Adipocyte (in vitro differentiated cells): ENCODE measurements around the gene ZIC4.

Experiments used
- DNase-seq: peaks from one replicate; pipeline ENCODE4 v3.0.0-alpha.2; 2015; ENCODE audit warnings: low read depth
- H3K27me3 ChIP-seq: replicated peaks from 2 replicates; pipeline ENCODE4 v1.7.0; 2013; ENCODE audit warnings: mild to moderate bottlenecking, low read length, moderate library complexity; ENCODE audit not compliant: control insufficient read depth, insufficient read depth
- H3K36me3 ChIP-seq: 2 replicates; pipeline ENCODE4 v1.7.0; 2013; ENCODE audit warnings: low read length, mild to moderate bottlenecking, moderate library complexity; ENCODE audit not compliant: control insufficient read depth, insufficient read depth, severe bottlenecking
- H3K4me1 ChIP-seq: 2 replicates; pipeline ENCODE4 v1.7.0; 2013; ENCODE audit warnings: mild to moderate bottlenecking, low read length, moderate library complexity; ENCODE audit not compliant: control insufficient read depth, insufficient read depth
- H3K4me3 ChIP-seq: 2 replicates; pipeline ENCODE4 v1.7.0; 2013; ENCODE audit warnings: mild to moderate bottlenecking, low read length, moderate library complexity
- H3K9ac ChIP-seq: 2 replicates; pipeline ENCODE4 v1.7.0; 2013; ENCODE audit warnings: mild to moderate bottlenecking, low read length, moderate library complexity
- H3K9me3 ChIP-seq: 2 replicates; pipeline ENCODE4 v1.7.0; 2013; ENCODE audit warnings: mild to moderate bottlenecking, low read length, moderate library complexity; ENCODE audit not compliant: control insufficient read depth

ZIC4 gene

GRCh38 chr3:147387291-147387884, 19.0 kb downstream of the ZIC4 start:
- peaks cover 7% of the 10 kb centered on the region for H3K4me1 ChIP-seq
- H3K27me3 ChIP-seq: peaks cover 92% of the 10 kb centered on the region
- H3K36me3 ChIP-seq: no peaks in the 10 kb centered on the region
- no peak for DNase-seq
- H3K9me3 ChIP-seq: peaks cover 19% of the 10 kb centered on the region
- H3K9ac ChIP-seq: no peak overlapping the region
- H3K4me3 ChIP-seq: no peak overlapping the region

GRCh38 chr3:147385059-147386012, 21.0 kb downstream of the ZIC4 start:
- H3K9me3 ChIP-seq: peaks cover 19% of the 10 kb centered on the region
- no peaks in the 10 kb centered on the region for H3K4me1 ChIP-seq
- DNase-seq: no peak
- no peak overlapping the region for H3K4me3 ChIP-seq
- H3K9ac ChIP-seq: no peak overlapping the region
- peaks cover 99% of the 10 kb centered on the region for H3K27me3 ChIP-seq
- H3K36me3 ChIP-seq: no peaks in the 10 kb centered on the region

GRCh38 chr3:147384210-147385058, 21.9 kb downstream of the ZIC4 start:
- no peak overlapping the region for H3K4me3 ChIP-seq
- peaks cover 99% of the 10 kb centered on the region for H3K27me3 ChIP-seq

GRCh38 chr3:147383617-147384016, 22.7 kb downstream of the ZIC4 start:
- H3K4me3 ChIP-seq: no peak overlapping the region
- no peaks in the 10 kb centered on the region for H3K4me1 ChIP-seq
- peaks cover 15% of the 10 kb centered on the region for H3K9me3 ChIP-seq
- no peaks in the 10 kb centered on the region for H3K36me3 ChIP-seq
- H3K9ac ChIP-seq: no peak overlapping the region
- DNase-seq: no peak
- H3K27me3 ChIP-seq: peaks cover 99% of the 10 kb centered on the region

More at GRCh38 chr3:147384210-147385058, 21.9 kb downstream of the ZIC4 start:
- Histone ChIP-seq H3K9ac (no peak overlapping the region), H3K36me3 (no peaks in the 10 kb centered on the region), H3K4me1 (no peaks in the 10 kb centered on the region), H3K9me3 (peaks cover 18% of the 10 kb centered on the region)
- DNase-seq: no peak

GRCh38 chr3:147381596-147381995, 24.7 kb downstream of the ZIC4 start:
- Histone ChIP-seq H3K4me1 (no peaks in the 10 kb centered on the region), H3K9ac (no peak overlapping the region), H3K9me3 (peaks cover 5% of the 10 kb centered on the region), H3K27me3 (peaks cover 99% of the 10 kb centered on the region), H3K4me3 (no peak overlapping the region), H3K36me3 (no peaks in the 10 kb centered on the region)
- no peak for DNase-seq

GRCh38 chr3:147380977-147381376, 25.4 kb downstream of the ZIC4 start:
- no peak overlapping the region for H3K4me3 ChIP-seq
- H3K36me3 ChIP-seq: no peaks in the 10 kb centered on the region
- DNase-seq: no peak
- H3K9me3 ChIP-seq: peaks cover 5% of the 10 kb centered on the region
- H3K4me1 ChIP-seq: no peaks in the 10 kb centered on the region
- peaks cover 99% of the 10 kb centered on the region for H3K27me3 ChIP-seq
- H3K9ac ChIP-seq: no peak overlapping the region

- Histone ChIP-seq H3K27me3 (peaks cover 99% of the 10 kb centered on the region), H3K36me3 (no peaks in the 10 kb centered on the region), H3K9me3 (peaks cover 5% of the 10 kb centered on the region), H3K4me1 (no peaks in the 10 kb centered on the region), H3K4me3 (no peak overlapping the region), H3K9ac (no peak overlapping the region)
- DNase-seq: no peak
These were observed 25.9 kb downstream of the ZIC4 start for GRCh38 chr3:147380387-147380951.

GRCh38 chr3:147379651-147380050, 26.7 kb downstream of the ZIC4 start:
- DNase-seq: no peak
- Histone ChIP-seq H3K27me3 (peaks cover 98% of the 10 kb centered on the region), H3K9ac (no peak overlapping the region), H3K9me3 (peaks cover 5% of the 10 kb centered on the region), H3K4me1 (no peaks in the 10 kb centered on the region), H3K36me3 (no peaks in the 10 kb centered on the region), H3K4me3 (no peak overlapping the region)

- Histone ChIP-seq H3K4me1 (no peaks in the 10 kb centered on the region), H3K36me3 (no peaks in the 10 kb centered on the region), H3K9ac (no peak overlapping the region), H3K4me3 (no peak overlapping the region), H3K27me3 (peaks cover 98% of the 10 kb centered on the region), H3K9me3 (peaks cover 14% of the 10 kb centered on the region)
- DNase-seq: no peak
These were observed 28.7 kb downstream of the ZIC4 start for GRCh38 chr3:147377412-147378367.

GRCh38 chr3:147373301-147373700, 33.0 kb downstream of the ZIC4 start:
- DNase-seq: no peak
- peaks cover 99% of the 10 kb centered on the region for H3K27me3 ChIP-seq

More at GRCh38 chr3:147373301-147373700, 33.0 kb downstream of the ZIC4 start:
- Histone ChIP-seq H3K9me3 (peaks cover 28% of the 10 kb centered on the region), H3K4me1 (no peaks in the 10 kb centered on the region), H3K36me3 (no peaks in the 10 kb centered on the region), H3K9ac (no peak overlapping the region), H3K4me3 (no peak overlapping the region)
